Eye (tissue), 1 donor: ENCODE measurements around the gene ADD2.

Experiments
- DNase-seq: peaks from one replicate; pipeline ENCODE4 v3.0.0-alpha.2; 2015

ADD2 gene

DNA sequence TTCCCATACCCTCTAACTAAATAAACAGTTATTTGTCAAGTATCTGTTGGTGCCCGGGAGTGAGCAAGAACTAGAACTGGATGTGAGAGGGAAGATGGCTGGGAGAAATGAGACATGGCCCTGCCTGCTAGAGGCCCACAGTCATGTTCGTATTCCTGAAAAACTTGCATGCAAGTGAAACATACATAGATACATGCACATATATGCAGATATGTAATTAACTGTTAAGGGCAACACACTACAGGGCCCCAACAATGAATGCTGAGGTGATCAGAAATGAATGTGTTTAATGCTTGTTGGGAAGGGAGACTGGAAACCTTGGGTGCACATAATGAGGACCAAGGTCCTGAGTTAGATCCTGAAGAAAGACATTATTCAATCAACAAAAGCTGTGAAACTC is 49.8 kb downstream of the ADD2 start:
- no peak for DNase-seq

DNA sequence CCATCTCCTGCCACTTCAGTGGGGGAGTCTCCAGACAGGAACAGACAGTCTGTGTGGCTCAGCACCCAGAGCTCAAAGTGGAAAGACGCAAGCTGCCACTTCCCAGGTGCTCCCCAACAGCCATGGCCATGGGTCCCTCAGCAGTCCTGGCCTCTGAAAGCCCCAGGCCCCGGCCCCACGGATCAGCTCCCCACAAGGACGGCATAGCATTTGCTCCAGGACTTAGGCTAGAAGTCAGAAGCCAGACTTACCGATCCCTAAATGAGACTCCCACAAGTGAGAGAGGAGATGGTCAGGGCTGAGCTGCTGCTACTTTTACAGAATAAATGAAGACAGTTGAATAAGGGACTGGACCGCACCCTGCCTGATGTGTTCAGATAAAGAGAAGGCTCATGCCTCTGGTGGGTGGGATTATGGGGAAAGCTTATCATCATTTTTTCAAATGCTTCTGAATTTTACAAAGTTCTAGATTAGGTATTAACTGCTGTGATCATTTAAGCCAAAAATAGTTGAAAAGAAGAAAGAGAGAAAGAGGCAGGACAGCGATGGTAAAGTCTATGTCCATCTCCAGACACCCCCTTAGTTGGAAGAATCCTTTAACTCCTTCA is 50.5 kb downstream of the ADD2 start:
- DNase-seq = no peak

DNA sequence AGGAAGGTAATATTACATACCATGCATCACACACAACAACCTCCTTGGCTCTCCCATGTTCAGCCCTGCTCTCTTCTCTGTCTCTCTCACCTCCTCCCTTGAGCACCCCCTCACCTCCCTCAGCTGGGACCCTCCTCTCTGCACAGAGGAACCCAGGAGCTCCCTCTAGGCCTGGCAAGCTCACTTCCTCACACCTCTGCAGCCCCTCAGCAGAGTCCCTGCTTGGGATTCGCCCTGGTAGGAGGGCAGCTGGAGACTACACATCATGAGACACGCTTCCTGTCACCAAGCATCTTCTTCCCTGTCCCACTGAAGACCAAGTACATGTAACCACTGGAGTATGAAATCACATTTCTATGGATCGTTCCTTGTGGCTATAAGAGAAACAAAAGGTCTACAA is 51.0 kb downstream of the ADD2 start:
- peak; percentile 50 for DNase-seq

DNA sequence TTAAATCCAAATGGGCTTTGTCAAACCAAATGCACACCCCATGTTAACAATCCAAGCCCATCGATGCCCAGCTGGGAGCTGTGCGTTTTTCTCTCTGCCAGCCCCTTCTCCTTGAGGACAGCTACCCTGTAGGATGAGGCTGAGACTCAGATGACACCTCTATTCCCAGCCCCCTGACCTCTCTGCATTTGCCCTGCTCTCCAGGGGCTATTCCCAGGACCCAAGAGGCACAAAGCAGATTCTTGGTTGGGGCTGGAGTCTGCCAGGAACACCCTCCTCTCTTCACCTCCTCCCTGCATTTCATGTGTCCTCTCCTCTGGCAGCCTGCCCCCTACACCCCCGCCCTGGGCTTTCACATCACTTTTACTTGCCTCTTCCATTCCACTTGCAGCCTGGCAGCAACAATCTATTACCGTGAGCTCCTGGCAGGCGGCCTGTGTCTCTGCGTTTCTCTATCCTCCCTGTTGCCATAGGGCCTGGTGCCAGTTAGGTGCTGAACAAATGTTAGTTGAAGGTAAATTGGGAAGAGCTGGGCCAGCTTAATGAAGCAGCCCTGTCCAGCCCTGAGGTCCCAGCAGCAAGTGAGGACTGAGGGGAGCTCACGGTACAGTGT is 51.8 kb downstream of the ADD2 start:
- no peak for DNase-seq

DNA sequence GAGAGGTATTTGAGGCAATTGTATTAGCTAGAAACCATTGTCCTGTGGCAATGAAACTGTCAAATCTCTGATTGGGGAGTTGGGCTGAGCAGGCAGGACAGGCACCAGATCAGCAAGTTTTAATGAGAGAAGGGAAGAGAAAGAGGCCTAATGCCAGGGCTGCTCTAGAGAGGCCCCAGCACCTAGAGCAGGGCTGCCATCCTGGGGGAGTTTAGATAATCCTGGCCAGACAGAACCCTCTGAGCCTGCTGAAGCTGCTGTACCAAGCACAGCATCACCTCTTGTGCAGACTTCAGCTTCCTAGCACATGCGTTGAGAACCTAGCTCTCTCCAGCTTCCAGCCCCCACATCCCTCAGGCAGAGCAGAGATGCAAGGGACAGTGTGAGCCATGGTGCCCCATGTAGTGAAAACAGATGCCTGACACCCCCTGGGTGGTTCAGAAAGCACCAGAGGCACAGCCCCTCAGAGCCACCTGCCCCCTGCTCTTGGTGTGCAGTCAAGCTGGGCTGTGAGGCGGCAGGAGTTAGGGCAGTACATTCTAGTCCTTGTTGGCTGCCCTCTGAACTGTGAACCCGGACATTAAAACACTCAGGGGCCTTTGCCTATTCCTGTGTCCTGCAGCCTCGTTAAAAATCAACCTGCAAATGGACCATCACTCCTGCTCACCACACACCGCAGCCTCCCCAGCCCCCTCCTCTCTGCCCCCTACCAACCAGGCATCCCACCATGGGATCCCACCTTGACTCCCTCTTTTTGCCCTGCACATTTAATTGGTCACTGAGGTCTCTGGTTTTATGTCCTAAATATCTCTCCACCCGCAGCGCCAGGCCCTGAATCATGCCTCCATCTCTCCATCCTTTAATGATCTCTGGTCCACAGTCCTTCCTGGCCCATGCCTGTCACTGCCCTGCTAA is 52.7 kb downstream of the ADD2 start:
- peak; percentile 58 for DNase-seq

DNA sequence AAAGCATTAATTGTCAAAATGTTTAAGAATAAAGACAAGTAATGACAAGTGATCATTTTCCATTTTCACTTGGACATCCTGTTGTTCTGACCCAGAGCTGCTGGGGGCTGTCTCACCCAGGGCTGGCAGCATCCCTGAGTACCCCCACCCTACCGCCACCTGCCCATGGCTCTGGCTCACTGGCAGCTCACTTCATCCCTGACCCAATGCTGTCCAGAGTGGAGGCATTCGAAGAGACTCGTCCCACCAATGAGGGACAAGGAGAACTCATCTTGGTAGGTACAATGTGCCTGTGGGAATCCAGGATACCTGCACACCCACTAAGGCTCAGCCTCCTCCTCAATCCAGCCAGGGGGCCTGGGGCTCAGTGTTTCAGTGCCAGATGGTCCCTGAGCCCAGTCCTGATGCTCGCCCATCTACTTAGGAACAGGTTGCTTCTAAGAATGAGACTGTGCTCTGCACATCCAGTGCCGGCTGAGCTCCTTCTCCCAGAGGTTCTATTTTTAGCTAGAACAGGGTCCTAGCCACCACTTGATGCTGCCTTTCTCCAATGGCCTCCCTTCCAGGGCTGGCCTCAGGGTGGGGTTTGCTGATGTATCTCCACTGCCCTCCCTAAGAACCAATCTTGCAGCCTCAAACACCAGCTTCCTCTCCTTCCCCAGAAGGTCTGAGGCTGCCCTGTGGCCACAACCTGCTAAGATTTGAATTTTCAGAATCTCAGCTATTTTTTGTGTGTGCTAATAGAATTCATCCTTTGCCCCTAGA is 53.7 kb downstream of the ADD2 start:
- no peak for DNase-seq

DNA sequence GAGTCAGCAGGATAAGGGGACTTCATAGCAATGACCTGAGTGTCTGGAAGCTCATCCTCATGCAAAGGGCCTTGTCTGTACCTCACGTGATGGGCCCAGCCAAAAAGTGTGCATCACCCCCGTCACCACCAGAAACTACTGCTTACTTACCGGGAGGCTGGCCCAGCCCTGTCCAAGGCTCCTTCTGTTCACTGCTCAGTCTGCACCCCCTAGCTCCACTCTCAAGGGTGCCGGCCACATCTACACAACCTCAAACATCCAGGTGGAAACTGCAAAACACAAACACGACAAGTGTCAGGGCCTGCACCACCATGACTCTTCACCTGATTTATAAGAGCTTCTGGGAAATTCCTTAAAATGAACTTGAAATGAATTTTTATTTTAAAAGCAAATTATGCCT is 55.1 kb downstream of the ADD2 start:
- DNase-seq = no peak

DNA sequence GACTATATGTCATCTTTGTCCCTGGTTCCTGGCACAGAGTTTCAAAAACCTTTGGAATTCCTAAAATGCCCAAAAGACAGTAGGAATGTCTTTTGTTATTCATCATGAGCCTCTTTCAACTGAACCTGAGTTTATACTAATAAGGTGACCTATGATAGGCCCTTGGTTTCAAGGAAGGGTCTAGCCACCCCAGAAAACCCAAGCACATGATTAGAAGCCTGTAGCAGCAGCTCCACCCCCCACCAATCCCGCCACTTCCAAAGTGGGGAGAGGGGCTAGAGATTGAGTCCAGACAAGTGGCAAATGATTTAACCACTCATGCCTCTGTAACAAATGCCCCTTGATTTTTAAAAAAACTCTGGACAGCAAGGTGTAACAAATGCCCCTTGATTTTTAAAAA is 56.8 kb downstream of the ADD2 start:
- DNase-seq = no peak

DNA sequence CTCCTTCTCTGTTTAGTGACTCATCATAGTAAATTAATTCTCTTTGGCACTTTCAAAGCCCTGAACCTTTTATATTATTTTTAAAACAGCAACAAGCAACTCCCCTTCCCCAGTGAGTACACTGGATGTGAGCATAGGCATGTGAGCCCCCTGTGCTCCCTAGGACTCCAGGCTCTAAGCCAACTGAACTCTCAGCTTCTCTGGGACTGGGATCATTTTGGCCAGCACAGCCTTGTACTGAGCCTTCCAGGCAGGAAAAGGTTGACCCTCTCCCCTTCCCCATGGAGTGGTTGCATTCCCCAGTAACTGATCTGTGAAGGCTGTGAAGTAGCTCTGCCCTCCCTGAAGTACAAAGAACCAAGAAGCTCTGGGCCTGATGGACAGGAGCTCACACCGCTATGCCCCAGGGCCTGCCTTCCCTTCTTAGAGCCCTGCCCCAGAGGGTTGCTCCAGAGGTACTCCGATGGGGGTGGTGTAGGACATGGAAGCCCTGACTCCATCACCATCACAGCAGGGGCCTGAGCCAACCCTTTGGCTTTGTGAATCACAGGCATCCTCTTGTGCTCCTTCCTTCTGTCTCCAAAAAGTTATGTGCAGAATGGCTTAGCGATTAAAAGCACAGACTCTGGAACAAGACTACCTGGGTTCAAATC is 57.8 kb downstream of the ADD2 start:
- DNase-seq = no peak

DNA sequence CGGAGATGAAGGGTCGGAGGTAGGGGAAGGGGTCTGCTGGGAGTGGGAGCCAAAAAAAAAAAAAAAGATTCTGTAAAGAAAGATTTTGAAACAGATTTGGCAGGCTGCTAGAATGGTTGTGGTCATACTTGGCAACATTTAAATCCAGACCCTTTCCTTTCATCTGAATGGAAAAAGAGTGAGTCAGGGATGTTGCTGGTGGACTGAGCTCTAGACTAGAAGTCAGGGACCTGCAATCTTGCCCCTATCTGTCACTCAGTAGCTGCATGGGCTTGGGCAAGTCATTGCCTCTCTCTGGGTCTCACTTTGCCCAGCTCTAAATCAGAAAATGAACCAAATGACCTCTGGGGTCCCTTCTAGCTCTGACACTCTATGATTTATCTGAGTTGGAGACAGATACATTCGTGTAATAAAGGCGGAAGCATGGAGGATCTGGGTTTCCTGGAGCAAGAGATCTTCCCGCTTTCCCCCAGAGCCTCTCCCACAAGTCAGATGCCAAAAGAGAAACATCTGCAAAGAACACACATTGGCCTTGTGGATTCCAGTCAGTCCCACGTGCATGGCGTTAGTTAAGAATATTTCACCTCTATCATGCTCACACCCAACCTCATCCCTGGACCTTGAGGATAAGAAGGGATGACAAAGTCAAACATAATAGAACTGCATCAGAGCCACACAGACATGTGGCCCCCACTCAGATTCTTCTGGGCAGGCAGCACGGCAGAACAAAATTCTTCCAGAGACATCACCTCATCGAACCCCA is 58.5 kb downstream of the ADD2 start:
- DNase-seq = no peak

DNA sequence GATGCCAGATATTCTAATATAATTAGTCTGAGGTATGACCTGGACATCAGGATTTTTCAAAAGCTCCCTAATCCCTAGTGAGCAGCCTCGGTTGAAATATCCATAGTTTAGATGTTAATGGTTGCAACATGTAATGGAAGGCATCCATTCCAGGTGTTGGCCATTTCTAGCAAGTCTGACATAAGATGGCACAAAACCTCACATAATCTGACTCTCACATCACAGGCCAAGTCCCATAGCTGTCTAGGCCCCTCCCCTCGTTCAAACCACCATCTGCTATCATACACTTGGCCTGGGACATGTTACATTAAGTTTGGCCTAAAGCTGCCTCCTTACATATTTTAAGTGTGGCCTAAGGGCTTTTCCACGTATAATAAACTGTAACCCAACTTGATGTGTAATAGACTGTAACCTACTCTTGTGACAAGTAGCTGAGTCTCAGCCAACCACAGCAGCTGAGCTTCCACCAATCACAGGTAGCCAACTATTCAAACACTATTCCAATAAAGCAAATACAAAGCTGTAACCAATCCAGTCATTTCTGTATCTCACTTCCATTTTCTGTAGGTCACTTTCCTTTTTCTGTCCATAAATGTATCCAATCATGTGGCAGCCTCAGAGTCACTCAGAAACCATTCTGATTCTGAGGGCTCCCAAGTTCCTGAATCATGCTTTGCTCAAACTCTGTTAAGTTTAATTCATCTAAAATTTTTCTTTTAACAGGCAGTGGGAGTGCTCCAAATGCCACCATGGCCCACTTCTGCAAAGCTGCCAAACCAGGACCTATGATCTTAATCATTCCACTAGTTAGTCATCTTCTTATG is 59.4 kb downstream of the ADD2 start:
- DNase-seq = no peak

DNA sequence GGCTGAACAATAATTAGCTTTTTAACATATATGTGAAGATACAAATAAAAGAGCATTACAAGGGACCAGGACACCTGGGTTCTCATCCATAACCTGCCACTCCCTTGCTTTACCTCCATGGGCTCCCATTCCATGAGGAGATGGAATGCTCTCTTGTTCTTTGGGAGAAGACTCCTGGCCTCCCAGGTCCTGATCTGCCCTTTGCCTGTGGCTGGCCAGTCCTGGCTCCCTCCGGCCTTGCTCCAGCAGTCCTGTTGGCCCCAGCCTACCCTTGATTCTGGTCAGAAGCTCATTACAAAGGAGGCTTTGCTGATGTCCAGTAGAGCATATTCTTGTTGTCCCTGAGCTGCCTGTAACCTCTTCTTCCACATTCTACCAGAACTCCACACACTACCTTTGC is 60.3 kb downstream of the ADD2 start:
- no peak for DNase-seq

DNA sequence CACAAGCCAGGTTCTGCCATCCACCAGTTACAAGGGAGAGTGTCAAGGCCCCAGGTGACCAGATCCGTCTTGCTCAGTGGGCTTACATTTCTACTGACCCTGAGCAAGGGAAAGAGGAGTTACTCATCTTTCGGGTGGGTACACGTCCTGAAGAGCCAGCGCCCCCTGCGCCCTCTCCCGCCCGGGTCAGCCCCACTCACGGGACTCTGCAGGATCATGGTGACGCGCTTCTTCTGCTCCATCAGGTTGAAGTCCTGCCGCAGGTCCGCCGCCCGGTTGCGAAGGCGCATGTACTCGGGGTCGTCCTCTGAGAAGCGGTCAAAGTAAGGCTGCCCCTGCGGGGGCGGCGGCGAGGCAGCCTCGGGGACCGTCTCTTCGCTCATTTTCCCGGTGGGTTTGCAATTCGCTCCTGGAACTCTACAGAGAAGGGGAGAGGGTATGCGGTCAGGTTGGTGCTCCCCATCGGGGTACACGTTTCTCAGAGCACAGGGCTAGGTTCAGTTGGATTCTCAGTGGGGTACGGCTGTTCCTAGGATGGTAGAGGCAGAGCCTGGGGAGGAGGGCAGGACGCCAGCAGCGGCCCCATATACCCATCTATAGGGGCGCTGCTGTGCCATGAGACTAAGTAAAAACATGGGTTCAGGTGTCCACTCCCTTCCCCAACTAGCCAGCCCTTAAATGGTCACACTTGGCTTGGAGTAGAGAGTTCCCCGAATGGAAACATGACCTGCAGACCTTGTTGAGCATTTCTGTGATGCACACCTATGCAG is 61.8 kb downstream of the ADD2 start:
- DNase-seq = no peak

DNA sequence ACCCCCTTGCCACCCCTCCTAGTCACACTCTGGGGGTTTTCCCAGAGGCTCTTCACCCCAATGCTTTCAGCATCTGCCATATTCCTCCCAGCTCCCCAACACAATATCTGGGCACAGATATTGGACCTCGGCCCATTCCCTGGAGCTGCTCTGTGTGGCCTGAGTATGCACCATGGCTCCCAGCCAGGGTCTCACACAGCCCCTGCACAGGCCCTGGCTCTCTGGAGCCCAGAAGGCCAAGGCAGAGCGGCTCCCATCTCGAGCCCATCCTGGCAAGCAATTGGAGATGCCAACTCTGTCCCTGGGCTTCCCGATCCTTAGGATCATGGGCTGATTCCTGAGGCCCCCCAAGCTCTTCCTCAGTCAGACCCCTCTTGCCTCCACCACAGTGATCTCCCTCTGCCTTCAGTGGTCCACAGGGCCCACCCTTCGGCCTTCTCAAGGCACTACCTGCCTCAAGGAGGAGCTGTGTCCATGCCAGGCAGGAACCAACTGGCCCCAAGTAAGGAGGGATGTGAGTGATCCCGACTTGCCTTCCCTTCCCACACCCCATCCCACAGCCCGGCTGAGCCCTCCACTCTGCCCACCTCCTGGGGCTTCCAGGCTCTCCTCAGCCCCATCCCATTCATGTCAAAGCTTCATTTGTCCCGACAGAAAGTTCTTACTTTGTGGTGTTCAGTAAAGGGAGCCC is 62.7 kb downstream of the ADD2 start:
- DNase-seq = no peak

DNA sequence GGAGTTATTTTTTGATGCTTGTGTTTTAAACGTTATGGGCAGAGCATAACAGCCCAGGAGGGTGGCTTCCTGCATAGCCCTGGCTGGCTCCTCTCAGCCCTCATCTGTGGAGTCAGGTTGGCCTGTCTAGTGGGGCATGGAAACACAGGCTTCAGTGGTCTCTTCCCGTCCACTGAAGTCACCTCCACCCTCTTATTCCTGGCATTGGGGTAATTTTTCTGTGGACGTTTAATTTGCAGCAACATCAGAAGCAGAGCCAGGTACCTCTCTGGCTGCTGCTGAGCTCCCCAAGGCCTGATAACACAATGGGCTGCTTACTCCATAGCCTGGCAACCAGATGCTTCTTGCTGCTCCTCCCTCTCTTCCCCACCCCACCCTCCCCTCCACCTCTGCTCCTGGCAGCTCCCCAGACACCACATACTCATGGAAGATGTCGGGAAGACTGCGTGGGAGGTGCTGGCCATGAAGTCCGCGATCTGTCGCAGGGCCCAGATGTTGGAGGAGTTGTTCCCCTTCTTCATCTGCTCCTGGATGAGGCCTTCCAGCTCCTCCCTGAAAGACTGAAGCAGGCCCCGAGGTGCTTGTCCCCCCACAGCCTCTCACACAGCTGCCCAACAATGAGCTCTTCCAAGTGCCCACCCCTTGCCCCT is 64.0 kb downstream of the ADD2 start:
- no peak for DNase-seq

DNA sequence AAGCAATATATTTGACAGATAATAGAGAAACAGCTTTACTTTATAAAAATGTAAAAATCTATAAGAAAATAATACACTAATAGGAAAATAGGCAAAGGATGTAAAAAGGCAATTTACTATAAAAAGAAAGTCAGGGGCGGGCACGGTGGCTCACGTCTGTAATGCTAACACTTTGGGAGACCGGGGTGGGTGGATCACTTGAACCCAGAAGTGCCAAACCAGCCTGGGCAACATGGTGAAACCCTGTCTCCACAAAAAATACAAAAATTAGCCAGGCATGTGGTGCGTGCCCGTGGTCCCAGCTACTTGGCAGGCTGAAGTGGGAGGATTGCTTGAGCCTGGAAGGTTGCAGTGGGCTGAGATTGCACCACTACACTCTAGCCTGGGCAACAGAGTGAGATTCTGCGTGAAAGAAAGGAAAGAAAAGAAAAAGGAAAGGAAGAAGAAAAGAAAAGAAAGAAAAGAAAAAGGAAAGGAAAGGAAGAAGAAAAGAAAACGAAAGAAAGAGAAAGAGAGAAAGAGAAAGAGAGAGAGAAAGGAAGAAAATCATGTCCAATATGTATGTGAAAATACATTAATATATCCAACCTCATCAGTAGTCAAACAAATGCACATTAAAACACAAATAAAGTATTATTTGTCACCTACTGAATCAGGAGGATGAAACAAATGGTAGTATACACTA is 65.1 kb downstream of the ADD2 start:
- DNase-seq = no peak

DNA sequence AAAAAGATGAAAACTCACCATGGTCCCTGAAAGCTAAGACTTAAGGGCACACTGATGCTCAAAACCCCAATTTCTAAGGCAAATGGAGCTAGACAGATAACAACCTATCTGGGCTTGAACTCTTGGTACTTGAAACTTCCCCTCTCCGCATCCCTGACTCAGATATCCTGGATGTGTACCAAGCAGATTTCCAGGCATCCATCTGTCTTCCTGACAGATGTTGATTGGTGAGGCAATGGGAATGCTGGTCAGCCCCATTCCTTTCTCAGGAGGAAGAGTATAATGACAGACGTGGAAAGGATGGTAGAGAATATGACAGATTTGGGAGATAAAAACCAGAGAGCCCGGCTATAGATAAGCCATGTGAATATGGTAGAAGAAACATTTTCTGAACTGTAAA is 69.2 kb downstream of the ADD2 start:
- DNase-seq = no peak

DNA sequence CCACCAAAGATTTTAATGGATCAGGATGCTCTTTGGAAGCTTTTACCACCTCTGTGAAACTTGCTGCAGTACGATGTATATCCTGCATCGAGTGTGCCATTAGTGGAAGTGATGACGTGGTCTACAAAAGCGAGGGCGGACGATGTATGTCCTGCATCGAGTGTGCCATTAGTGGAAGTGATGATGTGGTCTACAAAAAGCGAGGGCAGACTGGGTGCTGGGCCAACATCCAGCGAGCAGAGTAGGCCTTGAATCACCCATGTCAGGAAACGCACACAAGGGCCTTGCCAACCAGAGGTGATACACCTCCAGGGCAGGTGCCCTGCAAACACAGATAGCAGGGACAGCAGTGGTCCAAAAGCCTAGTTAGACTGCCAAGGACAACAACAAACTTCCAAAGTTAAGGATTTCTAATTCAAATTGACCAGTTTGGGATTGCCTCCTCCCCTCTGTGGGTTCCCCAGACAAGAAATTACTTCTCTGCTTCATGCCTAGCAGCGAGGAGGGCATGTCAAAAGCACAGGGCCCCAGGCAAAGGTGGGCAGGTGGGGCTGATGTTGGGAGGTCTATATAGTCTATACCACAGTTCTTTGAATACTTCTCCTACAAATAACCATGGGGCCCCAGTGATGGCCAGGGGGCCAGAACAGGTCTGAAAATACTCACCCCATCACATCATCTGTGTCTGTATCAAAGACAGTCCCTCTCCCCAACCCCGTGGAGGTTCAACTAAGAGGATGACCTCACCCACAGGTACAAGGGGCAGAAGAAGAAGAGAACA is 70.2 kb downstream of the ADD2 start:
- no peak for DNase-seq
